SK-N-SH treated with all-trans-retinoic acid at 6 μM for 48 hours (cell line): ENCODE data around the gene PAX5.

Source experiments
- ATAC-seq: fragments of 200-7000 bp; cut with Tn5 transposase; 3 replicates; pipeline ENCODE4 v1.9.1; 2020; ENCODE audit warnings: mild to moderate bottlenecking, moderate library complexity
- ARNTL ChIP-seq: fragments of 450-650 bp; formaldehyde crosslinking; IDR thresholded peaks from 2 replicates; pipeline ENCODE4 v1.5.0; 2020; ENCODE audit warnings: low read depth, mild to moderate bottlenecking, moderate library complexity, borderline replicate concordance
- BACH2 ChIP-seq: fragments of 250-450 bp; sonication (Bioruptor Pico); IDR thresholded peaks from 2 replicates; pipeline ENCODE4 v1.9.0; 2021; ENCODE audit warnings: mild to moderate bottlenecking, borderline replicate concordance
- CREB5 ChIP-seq: fragments of 250-450 bp; sonication (Bioruptor Pico); IDR thresholded peaks from 2 replicates; pipeline ENCODE4 v1.5.1; 2020; ENCODE audit warnings: low read depth, mild to moderate bottlenecking, moderate library complexity
- CSDC2 ChIP-seq: fragments of 250-450 bp; sonication (Bioruptor Pico); IDR thresholded peaks from 2 replicates; pipeline ENCODE4 v1.5.0; 2020; ENCODE audit warnings: mild to moderate bottlenecking, moderate library complexity
- CSRNP3 ChIP-seq: fragments of 250-450 bp; sonication (Bioruptor Pico); IDR thresholded peaks from 2 replicates; pipeline ENCODE4 v1.5.1; 2021; ENCODE audit warnings: mild to moderate bottlenecking, moderate library complexity
- ESRRG ChIP-seq: fragments of 250-450 bp; sonication (Bioruptor Pico); IDR thresholded peaks from 2 replicates; pipeline ENCODE4 v1.6.1; 2021; ENCODE audit warnings: mild to moderate bottlenecking
- GLIS3 ChIP-seq: fragments of 250-450 bp; sonication (Bioruptor Pico); IDR thresholded peaks from 2 replicates; pipeline ENCODE4 v1.5.0; 2020; ENCODE audit warnings: mild to moderate bottlenecking, moderate library complexity
- ISL1 ChIP-seq: fragments of 250-450 bp; sonication (Bioruptor Pico); IDR thresholded peaks from 2 replicates; pipeline ENCODE4 v2.1.2; 2022; ENCODE audit warnings: mild to moderate bottlenecking, moderate library complexity
- OSR1 ChIP-seq: fragments of 250-450 bp; sonication (Bioruptor Pico); IDR thresholded peaks from 2 replicates; pipeline ENCODE4 v1.8.0; 2022; ENCODE audit warnings: moderate library complexity, mild to moderate bottlenecking, inconsistent platforms
- PATZ1 ChIP-seq: fragments of 250-450 bp; sonication (Bioruptor Pico); IDR thresholded peaks from 2 replicates; pipeline ENCODE4 v1.8.0; 2020; ENCODE audit warnings: mild to moderate bottlenecking, moderate library complexity, borderline replicate concordance
- POU6F1 ChIP-seq: fragments of 250-450 bp; sonication (Bioruptor Pico); IDR thresholded peaks from 2 replicates; pipeline ENCODE4 v1.8.0; 2021; ENCODE audit warnings: low read depth, mild to moderate bottlenecking, moderate library complexity, borderline replicate concordance
- PPARA ChIP-seq: fragments of 250-450 bp; sonication (Bioruptor Pico); IDR thresholded peaks from 2 replicates; pipeline ENCODE4 v1.5.0; 2020; ENCODE audit warnings: mild to moderate bottlenecking, borderline replicate concordance
- RARB ChIP-seq: fragments of 250-450 bp; sonication (Bioruptor Pico); IDR thresholded peaks from 2 replicates; pipeline ENCODE4 v1.8.0; 2021; ENCODE audit warnings: mild to moderate bottlenecking, moderate library complexity
- SNAI2 ChIP-seq: fragments of 250-450 bp; sonication (Bioruptor Pico); IDR thresholded peaks from 2 replicates; pipeline ENCODE4 v1.5.0; 2020; ENCODE audit warnings: mild to moderate bottlenecking, moderate library complexity
- TOX ChIP-seq: fragments of 250-450 bp; sonication (Bioruptor Pico); IDR thresholded peaks from 2 replicates; pipeline ENCODE4 v1.8.0; 2021; ENCODE audit warnings: mild to moderate bottlenecking, moderate library complexity, borderline replicate concordance
- ZC3H10 ChIP-seq: fragments of 250-450 bp; sonication (Bioruptor Pico); IDR thresholded peaks from 2 replicates; pipeline ENCODE4 v1.5.1; 2021; ENCODE audit warnings: mild to moderate bottlenecking, moderate library complexity
- ZFP3 ChIP-seq: fragments of 250-450 bp; sonication (Bioruptor Pico); IDR thresholded peaks from 2 replicates; pipeline ENCODE4 v1.5.0; 2020; ENCODE audit warnings: mild to moderate bottlenecking, moderate library complexity
- ZFP30 ChIP-seq: fragments of 450-650 bp; formaldehyde crosslinking; IDR thresholded peaks from 2 replicates; pipeline ENCODE4 v1.5.0; 2022; ENCODE audit warnings: mild to moderate bottlenecking, moderate library complexity
- ZNF565 ChIP-seq: fragments of 450-650 bp; formaldehyde crosslinking; conservative IDR thresholded peaks from 2 replicates; pipeline ENCODE4 v1.5.0; 2020; ENCODE audit warnings: low read depth, mild to moderate bottlenecking, moderate library complexity
- ZNF8 ChIP-seq: fragments of 450-650 bp; formaldehyde crosslinking; IDR thresholded peaks from 2 replicates; pipeline ENCODE4 v1.5.0; 2020; ENCODE audit warnings: mild to moderate bottlenecking, moderate library complexity

PAX5 gene

GRCh38 chr9:36798350-36799065 lies 235.6 kb downstream of the PAX5 start:
- TF ChIP-seq ZNF8 (CRISPR knock-in tag) (no peak), ZFP3 (no peak), OSR1 (CRISPR knock-in tag) (no peak), SNAI2 (CRISPR knock-in tag) (no peak), ARNTL (CRISPR knock-in tag) (no peak), PATZ1 (CRISPR knock-in tag) (no peak), ZC3H10 (no peak)
- ATAC-seq = no peak; the same call in 2 of the 3 replicates

GRCh38 chr9:36797471-36798220 lies 236.4 kb downstream of the PAX5 start:
- no peak for TF ChIP-seq POU6F1 (CRISPR knock-in tag)
- no peak for TF ChIP-seq BACH2 (CRISPR knock-in tag)
- TF ChIP-seq GLIS3 (CRISPR knock-in tag) = no peak
- ATAC-seq = no peak

DNA sequence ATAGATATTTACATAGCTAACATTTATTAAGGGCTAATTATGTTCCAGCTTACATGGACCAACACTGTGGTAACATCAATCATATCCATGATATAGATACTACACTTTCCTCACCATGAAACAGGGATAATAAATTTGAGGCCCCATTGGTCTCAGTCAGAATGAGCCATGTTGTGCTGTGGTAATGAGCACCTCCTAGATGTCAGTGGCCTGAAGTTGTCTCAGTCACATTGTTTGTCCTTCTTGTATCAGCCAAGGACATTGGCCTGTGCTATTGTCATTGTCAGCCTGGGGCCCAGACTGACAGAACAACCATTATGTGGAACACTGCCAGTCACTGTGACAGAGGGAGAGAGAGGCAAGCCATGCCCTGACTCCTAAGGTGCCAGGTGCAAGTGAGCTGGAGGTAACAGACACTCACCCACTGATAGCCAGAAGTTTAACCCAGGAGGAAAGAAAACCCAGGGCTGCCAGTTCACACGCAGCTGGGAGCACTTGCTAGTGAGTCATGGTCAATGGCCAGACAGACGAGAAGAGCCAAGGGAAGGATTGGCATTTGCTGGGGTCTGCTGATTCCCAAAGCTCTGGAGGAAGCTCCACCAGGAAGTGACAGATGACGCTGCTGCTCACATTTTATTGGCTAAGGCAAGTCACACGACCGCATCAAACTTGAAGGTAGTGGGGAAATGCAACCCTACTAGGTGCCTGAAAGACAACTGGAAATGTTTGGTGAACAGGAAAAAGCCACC lies 237.2 kb downstream of the PAX5 start:
- no peak for ATAC-seq
- TF ChIP-seq CREB5 (CRISPR knock-in tag) (no peak), OSR1 (CRISPR knock-in tag) (no peak), ESRRG (no peak), SNAI2 (CRISPR knock-in tag) (no peak), ZFP3 (no peak), CSDC2 (CRISPR knock-in tag) (no peak), ZNF565 (no peak), ISL1 (CRISPR knock-in tag) (no peak), ARNTL (CRISPR knock-in tag) (no peak), TOX (no peak)
- TF ChIP-seq, all 23 proteins: peak for 0

GRCh38 chr9:36794461-36794860 lies 239.6 kb downstream of the PAX5 start:
- no peak for ATAC-seq
- TF ChIP-seq CSDC2 (CRISPR knock-in tag) (no peak), ESRRG (no peak)

DNA sequence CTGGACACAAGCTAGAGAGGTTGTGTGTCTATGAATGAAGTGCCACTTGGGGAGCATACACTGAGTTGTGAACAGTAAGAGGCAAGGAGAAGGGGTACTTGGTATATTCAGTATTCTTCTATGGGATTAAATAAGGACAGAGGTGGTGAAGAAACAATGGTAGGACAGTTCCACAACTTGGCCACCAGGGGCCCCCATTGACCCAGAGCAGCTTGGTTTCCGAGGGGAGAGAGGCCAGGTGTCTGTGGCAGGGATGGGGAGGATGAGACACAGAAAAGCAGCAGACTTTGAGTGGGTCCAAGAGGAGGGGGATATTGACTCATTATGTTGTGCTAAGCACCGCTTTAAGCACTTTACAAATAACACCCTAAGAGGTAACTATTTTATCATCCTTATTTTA lies 240.8 kb downstream of the PAX5 start:
- no peak for ATAC-seq
- TF ChIP-seq ZFP30 (CRISPR knock-in tag) (no peak), ZC3H10 (no peak), PPARA (CRISPR knock-in tag) (no peak), GLIS3 (CRISPR knock-in tag) (no peak), PATZ1 (CRISPR knock-in tag) (no peak), ESRRG (no peak), CSRNP3 (CRISPR knock-in tag) (no peak), CSDC2 (CRISPR knock-in tag) (no peak), OSR1 (CRISPR knock-in tag) (no peak), CREB5 (CRISPR knock-in tag) (no peak), RARB (CRISPR knock-in tag) (no peak), ISL1 (CRISPR knock-in tag) (no peak)
